UCSD-AML1 (cell line): ENCODE data around the gene WDR41.
"Not testable (repeated sequence)": the region's sequence is repeated elsewhere in the genome, so short reads cannot be mapped to it uniquely, and the experiment has no call there.

Experiments used
- DNase-seq: peaks from one replicate; lab custom pipeline; 2025; ENCODE audit not compliant: unreplicated experiment; lab: John Stamatoyannopoulos, UW

WDR41 gene

GRCh38 chr5:77491783-77492652, at the start of gene WDR41:
TSS of gene WDR41 (minus strand) at chr5:77492316. CDS start at chr5:77492220, 96 bp downstream.
- peak; percentile 95 for DNase-seq

- DNase-seq, result no peak
These were observed 39.2 kb upstream of the WDR41 start for GRCh38 chr5:77531297-77531696.

DNA sequence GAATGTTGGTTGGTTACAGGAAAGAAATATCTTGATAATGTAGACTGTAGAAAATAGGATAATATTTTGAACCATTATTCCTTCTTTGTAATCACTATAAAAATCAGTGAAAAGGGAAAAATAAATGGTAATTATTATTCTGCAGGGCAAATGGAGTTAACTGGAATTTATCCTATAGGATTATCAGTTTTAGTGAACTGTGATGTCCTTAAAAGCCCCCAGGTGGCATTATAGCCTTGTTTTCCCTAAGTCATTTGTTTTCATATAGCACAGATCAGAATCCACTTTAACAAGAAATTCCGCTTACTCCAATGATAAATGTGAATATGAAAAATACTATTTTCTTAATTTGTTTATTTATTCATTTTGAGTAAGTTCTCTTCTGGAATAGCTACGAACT, 26.2 kb upstream of the WDR41 start:
- DNase-seq, result no peak

GRCh38 chr5:77514457-77514856, 22.3 kb upstream of the WDR41 start:
- DNase-seq, result no peak

DNA sequence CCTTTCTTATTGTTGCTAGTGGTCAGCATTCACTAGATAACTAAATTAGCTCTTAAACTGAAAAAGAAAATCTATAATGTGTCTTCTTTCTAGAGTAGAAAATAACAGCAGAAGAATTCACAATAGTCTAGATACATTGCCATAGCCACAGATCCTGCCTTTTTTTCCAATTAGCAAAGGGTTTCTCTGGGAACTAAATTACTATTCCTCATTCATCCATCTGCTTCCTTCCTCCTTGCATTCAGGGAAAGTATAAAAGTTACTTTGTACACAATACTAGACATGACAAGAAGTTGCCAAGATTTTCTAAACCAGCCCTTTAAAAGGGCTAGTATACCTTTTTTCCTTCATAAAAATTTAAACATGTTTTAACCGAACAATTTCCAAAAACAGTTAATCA, 21.2 kb upstream of the WDR41 start:
- DNase-seq, result no peak

DNA sequence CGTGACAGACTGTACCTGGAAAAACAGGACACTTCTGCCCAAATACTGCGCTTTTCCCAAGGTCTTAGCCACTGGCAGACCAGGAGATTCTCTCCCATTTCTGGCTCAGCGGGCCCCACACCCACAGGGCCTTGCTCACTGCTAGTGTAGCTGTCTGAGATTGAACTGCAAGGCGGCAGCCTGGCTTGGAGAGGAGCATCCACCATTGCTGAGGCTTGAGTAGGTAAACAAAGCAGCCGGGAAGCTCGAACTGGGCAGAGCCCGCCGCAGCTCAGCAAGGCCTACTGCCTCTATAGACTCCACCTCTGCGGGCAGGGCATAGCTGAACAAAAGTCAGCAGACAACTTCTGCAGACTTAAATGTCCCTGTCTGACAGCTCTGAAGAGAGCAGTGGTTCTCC, 9.0 kb upstream of the WDR41 start:
- DNase-seq, result not testable (repeated sequence)

GRCh38 chr5:77499973-77500372, 7.9 kb upstream of the WDR41 start:
- no peak for DNase-seq

DNA sequence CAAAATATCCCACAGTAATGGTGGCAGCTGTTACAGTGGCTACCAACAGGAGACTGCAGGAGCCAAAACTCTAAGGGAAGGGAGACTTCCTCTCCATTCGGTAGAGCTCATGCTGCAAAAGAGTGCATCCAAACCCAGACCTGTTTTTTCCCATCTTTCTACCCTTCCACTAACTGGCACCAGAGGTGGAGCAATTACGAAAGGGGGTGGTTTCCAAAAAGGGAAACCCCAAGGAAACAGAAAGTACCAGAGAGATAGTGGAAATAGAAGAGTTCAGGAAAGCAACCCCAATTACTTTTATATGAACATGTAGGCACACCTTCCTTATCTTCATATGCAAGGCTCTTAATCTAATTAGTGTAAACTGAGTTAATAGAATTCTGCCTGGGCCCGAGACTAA, 7.3 kb upstream of the WDR41 start:
- DNase-seq, result no peak

DNA sequence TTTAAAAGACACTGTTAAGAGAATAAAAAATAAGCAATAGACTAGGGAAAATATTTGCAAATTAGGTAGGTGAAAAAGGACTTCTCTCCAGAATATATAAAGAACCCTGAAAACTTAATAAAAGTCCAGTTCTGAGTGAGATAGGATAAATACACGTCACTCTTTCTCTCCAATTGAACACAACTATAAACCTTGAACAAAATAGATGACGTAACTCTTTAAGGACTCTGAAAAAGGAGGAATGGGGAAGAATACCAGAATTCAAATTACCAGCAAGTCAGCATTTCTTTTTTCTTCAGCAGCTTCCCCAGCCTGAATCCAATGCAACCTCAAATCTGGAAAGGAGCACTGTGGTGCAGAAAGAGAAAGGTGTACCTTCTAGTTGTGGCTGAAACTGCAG, 6.8 kb upstream of the WDR41 start:
- DNase-seq, result no peak

GRCh38 chr5:77494935-77495334, 2.8 kb upstream of the WDR41 start:
- DNase-seq, result no peak

- no peak for DNase-seq
These were observed 511 bp upstream of the WDR41 start for GRCh38 chr5:77492653-77493000.

- DNase-seq, result peak; percentile 23
These were observed 1.3 kb downstream of the WDR41 start for GRCh38 chr5:77490741-77491344.

DNA sequence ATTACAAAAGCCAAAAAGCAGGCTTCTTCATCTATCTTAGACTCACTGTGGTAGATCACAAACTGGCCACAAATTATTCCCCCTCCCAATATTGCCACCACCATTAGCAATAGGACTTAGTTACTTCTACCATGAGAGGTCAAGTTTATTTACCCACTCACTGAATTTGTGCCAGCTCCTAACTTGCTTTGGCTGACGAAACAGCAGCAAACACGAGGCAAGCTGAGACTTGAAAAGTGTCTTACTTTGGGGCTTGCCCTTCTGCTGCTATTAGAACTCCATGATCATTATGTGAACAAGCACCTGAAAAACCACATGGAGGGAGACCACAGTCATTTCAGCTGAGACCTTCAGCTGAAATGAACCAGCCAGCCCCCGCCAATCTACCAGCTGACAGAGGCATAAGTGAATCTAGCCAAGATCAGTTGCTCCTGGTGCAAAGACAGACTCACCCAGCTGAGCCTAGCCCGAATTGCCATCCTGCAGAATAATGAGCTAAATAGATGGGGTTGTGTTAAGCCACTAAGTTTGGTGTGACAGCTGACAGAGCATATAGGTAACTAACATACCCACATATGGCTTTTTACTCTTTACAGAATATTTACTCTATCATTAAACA, 5.7 kb downstream of the WDR41 start:
- no peak for DNase-seq

DNA sequence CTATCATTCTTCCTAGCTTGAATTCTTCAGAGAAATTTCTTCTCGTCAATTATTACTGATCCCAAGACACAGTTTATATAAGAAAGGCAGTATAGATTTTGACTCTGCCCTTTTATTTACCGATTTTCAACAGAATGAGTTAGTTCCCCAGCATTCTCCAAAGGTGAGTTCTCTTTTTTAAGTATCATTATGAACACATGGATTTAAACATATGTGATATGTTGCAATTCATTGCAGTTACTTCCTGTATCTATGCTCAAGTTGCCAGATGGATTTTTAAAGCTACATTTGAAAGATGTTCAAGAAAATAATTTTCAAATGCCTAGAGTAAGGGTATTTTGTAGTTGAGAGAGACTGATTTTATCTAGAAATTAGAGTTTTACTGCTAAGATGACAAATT, 8.4 kb downstream of the WDR41 start:
- DNase-seq, result no peak

- not testable (repeated sequence) for DNase-seq
These were observed 17.1 kb downstream of the WDR41 start for GRCh38 chr5:77475041-77475440.

GRCh38 chr5:77468875-77469274, 23.2 kb downstream of the WDR41 start:
- not testable (repeated sequence) for DNase-seq

- DNase-seq, result no peak
These were observed 28.2 kb downstream of the WDR41 start for GRCh38 chr5:77463905-77464304.

- no peak for DNase-seq
These were observed 30.8 kb downstream of the WDR41 start for GRCh38 chr5:77461287-77461686.

DNA sequence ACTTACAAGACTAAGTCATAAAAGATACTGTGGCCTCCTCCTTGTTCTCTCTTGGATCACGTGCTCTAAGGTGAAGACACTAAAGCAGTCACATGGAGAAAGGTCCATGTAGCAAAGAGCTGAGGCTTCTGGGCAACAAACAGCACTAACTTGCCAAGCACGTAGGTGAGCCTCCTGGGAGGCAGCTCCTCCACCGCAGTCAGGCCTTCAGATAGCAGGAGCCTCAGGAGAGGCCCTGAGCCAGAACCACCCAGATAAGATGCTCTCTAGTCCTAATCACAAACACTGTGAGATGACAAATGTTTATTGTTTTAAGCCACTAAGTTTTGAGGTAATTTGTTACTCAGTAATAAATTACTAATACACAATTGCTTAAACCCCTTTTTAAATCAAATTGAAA, 38.0 kb downstream of the WDR41 start:
- DNase-seq, result no peak

DNA sequence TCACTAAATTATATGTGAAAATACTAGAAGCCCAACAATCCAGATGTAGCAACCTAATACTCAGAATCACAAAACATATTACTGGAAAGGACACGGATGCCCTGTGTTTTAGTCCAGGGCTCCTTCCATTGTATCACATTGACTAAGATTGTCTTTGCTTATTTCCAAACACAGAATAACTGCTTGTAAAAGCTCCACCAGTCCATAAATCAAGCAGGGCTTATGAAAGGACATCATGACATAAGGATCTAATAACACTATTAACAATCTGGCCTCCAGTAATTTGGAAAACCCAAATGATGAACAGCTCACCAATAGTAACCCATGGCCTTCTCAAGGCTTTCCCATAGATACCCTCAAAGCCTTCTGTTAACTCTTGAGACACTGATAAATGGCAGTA, 39.8 kb downstream of the WDR41 start:
- no peak for DNase-seq

DNA sequence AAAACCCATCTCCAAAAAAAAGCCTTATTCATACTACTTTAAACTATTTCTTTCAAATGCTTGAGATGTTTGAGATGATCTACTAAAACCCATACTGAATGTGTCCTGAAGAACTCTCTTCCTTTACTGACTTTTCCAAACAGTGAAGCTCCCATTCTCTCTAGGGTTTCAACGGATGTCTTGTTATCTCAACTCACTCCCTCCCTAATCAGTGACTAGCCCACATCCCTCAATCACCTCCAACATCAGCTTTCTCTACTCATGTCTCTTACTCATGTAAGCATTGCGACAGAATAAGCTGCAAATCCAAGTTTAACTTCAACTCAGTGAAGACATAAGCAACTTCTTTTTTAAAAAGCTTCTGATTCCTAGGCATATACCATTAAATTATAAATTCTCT, 42.1 kb downstream of the WDR41 start:
- DNase-seq, result no peak

- DNase-seq, result no peak
These were observed 42.8 kb downstream of the WDR41 start for GRCh38 chr5:77449277-77449676.
